ENCODE measurements around the gene SGCD.

SGCD gene

DNA sequence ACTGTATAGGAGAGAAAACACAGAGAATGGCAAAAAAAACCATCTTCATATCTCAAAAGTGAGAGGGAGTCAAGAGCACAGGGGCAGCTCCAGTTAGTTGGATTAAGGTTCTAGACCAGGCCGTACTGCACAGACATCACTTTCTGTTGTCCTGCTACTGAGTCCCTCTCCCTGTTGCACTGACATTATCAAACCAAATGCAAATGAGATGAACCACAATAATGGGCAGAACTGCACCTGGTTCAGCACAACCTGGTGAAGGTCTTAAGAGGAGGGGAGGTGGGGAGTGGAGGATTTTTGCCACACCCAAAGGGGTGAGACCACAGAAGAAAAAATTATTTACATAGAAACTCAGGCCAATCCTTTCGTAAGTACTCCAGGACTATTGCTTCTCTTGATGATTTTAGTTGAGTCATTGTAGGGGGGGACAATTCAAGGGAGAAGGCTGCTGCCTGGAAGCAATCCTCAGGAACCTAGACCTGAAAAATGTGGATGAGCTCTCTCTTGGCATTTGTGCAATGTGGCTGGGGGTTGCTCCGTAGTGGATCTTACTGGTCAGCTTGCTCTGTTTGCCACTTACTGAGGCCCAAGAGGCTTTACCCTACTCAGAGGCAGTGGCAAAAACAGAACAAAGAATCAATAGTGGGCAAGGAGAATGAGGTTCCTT, 428.6 kb downstream of the SGCD start:
- TF ChIP-seq CTCF (conservative IDR thresholded peaks at IDR 0.05; ENCODE audit: control insufficient read depth, insufficient read depth, low read depth, low read length): no peak
- DNase-seq (ENCODE audit: low read depth): no peak
- no peak overlapping the region for H3K4me3 ChIP-seq (ENCODE audit: control insufficient read depth, low read depth, low read length)

GRCh38 chr5:156758011-156758791, 431.2 kb downstream of the SGCD start:
- H3K4me3 ChIP-seq (ENCODE audit: control insufficient read depth, low read depth, low read length): no peak overlapping the region
- DNase-seq (ENCODE audit: low read depth): no peak
- TF ChIP-seq CTCF (conservative IDR thresholded peaks at IDR 0.05; ENCODE audit: control insufficient read depth, insufficient read depth, low read depth, low read length): no peak

- TF ChIP-seq CTCF (conservative IDR thresholded peaks at IDR 0.05; ENCODE audit: control insufficient read depth, insufficient read depth, low read depth, low read length): no peak
- H3K4me3 ChIP-seq (ENCODE audit: control insufficient read depth, low read depth, low read length): no peak overlapping the region
- no peak for DNase-seq (ENCODE audit: low read depth)
Observed at GRCh38 chr5:156759156-156759555, 432.2 kb downstream of the SGCD start.

DNA sequence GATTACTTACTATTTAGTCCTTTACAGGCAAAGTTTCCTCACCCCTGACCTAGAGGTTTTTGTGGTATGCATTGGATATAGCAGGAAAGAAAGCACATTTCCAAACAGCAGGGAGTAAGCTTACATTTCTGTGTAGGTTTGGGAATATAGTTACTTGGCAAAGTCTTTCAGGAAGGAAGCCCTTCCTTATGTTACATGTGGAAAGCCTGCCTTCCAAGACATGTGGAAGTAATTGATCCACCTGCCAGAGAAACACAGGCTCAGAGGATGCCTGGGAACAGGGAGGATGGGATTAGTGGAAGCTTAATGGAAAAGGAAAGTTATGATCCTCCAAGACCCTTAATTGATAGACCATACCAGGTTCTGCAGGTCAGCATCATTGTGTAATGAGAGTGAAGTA, 435.8 kb downstream of the SGCD start:
- no peak for DNase-seq (ENCODE audit: low read depth)
- no peak for TF ChIP-seq CTCF (conservative IDR thresholded peaks at IDR 0.05; ENCODE audit: control insufficient read depth, insufficient read depth, low read depth, low read length)

GRCh38 chr5:156764176-156764971, 437.4 kb downstream of the SGCD start:
- DNase-seq (ENCODE audit: low read depth): no peak
- TF ChIP-seq CTCF (conservative IDR thresholded peaks at IDR 0.05; ENCODE audit: control insufficient read depth, insufficient read depth, low read depth, low read length): no peak
- no peak overlapping the region for H3K4me3 ChIP-seq (ENCODE audit: control insufficient read depth, low read depth, low read length)

More for the DNA sequence above, 435.8 kb downstream of the SGCD start:
- no peak overlapping the region for H3K4me3 ChIP-seq (ENCODE audit: control insufficient read depth, low read depth, low read length)

- no peak for TF ChIP-seq CTCF (conservative IDR thresholded peaks at IDR 0.05; ENCODE audit: control insufficient read depth, insufficient read depth, low read depth, low read length)
- H3K4me3 ChIP-seq (ENCODE audit: control insufficient read depth, low read depth, low read length): no peak overlapping the region
- DNase-seq (ENCODE audit: low read depth): no peak
Observed at GRCh38 chr5:156774273-156774672, 447.3 kb downstream of the SGCD start.

Measured in fibroblast of mammary gland (primary cell).